Measurements from ENCODE around the gene HPGDS.

The HPGDS gene

GRCh38 chr4:94373752-94374151 lies 31.1 kb upstream of the HPGDS start:
- no peak overlapping the region for H3K4me3 ChIP-seq
- no peak overlapping the region for H3K27ac ChIP-seq
- H3K36me3 ChIP-seq (ENCODE audit: insufficient read depth, low read length), result no peaks in the 10 kb centered on the region
- H3K9me3 ChIP-seq (ENCODE audit: low read depth, low read length), result no peaks in the 10 kb centered on the region
- no peak for DNase-seq (ENCODE audit: low read depth, low spot score)
- no peak overlapping the region for H3K9ac ChIP-seq (ENCODE audit: insufficient read length)
- TF ChIP-seq FOXP2 (optimal IDR thresholded peaks at IDR 0.05; ENCODE audit: control extremely low read depth, extremely low read length, insufficient read depth) (no peak), EZH2 (IDR thresholded peaks at IDR 0.05) (no peak), POLR2AphosphoS5 (IDR thresholded peaks at IDR 0.05; ENCODE audit: borderline replicate concordance, low read depth, low read length) (no peak)

DNA sequence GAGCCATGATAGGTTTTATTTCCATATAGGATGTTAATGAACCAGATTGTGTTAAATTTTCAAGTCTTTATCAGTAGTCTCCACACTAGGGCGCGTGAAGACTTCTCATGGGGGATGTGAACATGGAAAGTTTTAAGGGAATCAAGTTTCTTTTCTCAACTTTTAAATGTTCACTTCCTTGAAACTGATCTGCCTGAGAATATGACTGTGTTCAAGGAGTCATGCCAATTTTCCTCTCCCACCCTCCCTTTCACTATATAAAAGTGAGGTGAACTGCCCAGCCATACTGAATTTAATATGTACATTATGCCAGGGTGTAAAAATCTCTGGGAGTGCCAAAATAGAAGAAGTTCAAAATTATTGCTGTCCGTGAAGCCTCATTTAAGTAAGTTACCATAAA lies 30.4 kb upstream of the HPGDS start:
- H3K9ac ChIP-seq (ENCODE audit: insufficient read length), result no peak overlapping the region
- no peaks in the 10 kb centered on the region for H3K9me3 ChIP-seq (ENCODE audit: low read depth, low read length)
- no peak overlapping the region for H3K27ac ChIP-seq
- H3K4me3 ChIP-seq, result no peak overlapping the region
- no peak for DNase-seq (ENCODE audit: low read depth, low spot score)
- no peak for TF ChIP-seq FOXP2 (optimal IDR thresholded peaks at IDR 0.05; ENCODE audit: control extremely low read depth, extremely low read length, insufficient read depth)
- TF ChIP-seq POLR2AphosphoS5 (IDR thresholded peaks at IDR 0.05; ENCODE audit: borderline replicate concordance, low read depth, low read length), result no peak
- TF ChIP-seq EZH2 (IDR thresholded peaks at IDR 0.05), result no peak
- H3K36me3 ChIP-seq (ENCODE audit: insufficient read depth, low read length), result no peaks in the 10 kb centered on the region

- Histone ChIP-seq H3K36me3 (ENCODE audit: insufficient read depth, low read length) (no peaks in the 10 kb centered on the region), H3K9me3 (ENCODE audit: low read depth, low read length) (no peaks in the 10 kb centered on the region)
Observed at GRCh38 chr4:94372228-94372978, 29.8 kb upstream of the HPGDS start.

GRCh38 chr4:94371290-94371689 lies 28.7 kb upstream of the HPGDS start:
- TF ChIP-seq FOXP2 (optimal IDR thresholded peaks at IDR 0.05; ENCODE audit: control extremely low read depth, extremely low read length, insufficient read depth), result no peak
- no peak for TF ChIP-seq EZH2 (IDR thresholded peaks at IDR 0.05)
- TF ChIP-seq POLR2AphosphoS5 (IDR thresholded peaks at IDR 0.05; ENCODE audit: borderline replicate concordance, low read depth, low read length), result no peak
- Histone ChIP-seq H3K4me3 (no peak overlapping the region), H3K27ac (no peak overlapping the region), H3K36me3 (ENCODE audit: insufficient read depth, low read length) (no peaks in the 10 kb centered on the region), H3K9ac (ENCODE audit: insufficient read length) (no peak overlapping the region), H3K9me3 (ENCODE audit: low read depth, low read length) (no peaks in the 10 kb centered on the region)
- no peak for DNase-seq (ENCODE audit: low read depth, low spot score)

More at GRCh38 chr4:94372228-94372978, 29.8 kb upstream of the HPGDS start:
- no peak for DNase-seq (ENCODE audit: low read depth, low spot score)
- no peak overlapping the region for H3K4me3 ChIP-seq
- TF ChIP-seq FOXP2 (optimal IDR thresholded peaks at IDR 0.05; ENCODE audit: control extremely low read depth, extremely low read length, insufficient read depth), result no peak
- TF ChIP-seq EZH2 (IDR thresholded peaks at IDR 0.05), result no peak
- no peak for TF ChIP-seq POLR2AphosphoS5 (IDR thresholded peaks at IDR 0.05; ENCODE audit: borderline replicate concordance, low read depth, low read length)
- no peak overlapping the region for H3K9ac ChIP-seq (ENCODE audit: insufficient read length)
- no peak overlapping the region for H3K27ac ChIP-seq

DNA sequence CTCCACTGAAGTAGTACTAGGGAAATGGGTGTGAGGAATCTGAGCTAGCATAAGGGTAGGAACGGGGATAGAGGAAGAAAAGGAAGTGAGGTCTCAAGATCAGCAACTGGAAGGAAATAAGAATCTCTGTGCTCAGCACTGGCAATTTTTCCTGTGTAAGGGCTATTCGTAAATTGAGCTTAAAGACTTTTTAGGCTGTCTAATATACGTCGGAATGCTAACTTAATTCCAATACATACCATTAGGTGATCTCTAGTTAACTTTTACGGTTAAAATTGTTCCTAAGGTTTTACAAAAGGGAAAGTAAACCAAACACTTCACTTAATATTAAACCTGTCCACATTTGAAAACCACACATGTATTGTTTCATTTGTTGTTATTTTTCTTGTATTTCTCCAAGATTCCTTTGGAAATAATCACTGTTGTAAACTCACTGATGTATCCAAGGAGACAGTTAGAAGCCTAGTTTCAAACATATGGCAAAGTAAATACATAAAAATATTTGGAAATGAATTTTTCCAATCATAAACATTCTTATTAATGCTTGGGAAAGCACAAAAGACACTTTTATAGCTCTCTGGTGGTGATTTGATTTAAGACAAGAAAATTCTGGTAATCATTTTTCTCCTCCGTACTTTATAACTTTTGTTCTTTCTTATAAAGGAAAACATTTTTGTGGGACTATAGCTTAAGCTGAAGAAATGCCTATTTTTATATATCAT lies 28.1 kb upstream of the HPGDS start:
- Histone ChIP-seq H3K4me3 (no peak overlapping the region), H3K9ac (ENCODE audit: insufficient read length) (no peak overlapping the region), H3K36me3 (ENCODE audit: insufficient read depth, low read length) (no peaks in the 10 kb centered on the region), H3K27ac (no peak overlapping the region), H3K9me3 (ENCODE audit: low read depth, low read length) (no peaks in the 10 kb centered on the region)
- no peak for TF ChIP-seq FOXP2 (optimal IDR thresholded peaks at IDR 0.05; ENCODE audit: control extremely low read depth, extremely low read length, insufficient read depth)
- TF ChIP-seq EZH2 (IDR thresholded peaks at IDR 0.05), result no peak
- TF ChIP-seq POLR2AphosphoS5 (IDR thresholded peaks at IDR 0.05; ENCODE audit: borderline replicate concordance, low read depth, low read length), result no peak
- DNase-seq (ENCODE audit: low read depth, low spot score), result no peak

DNA sequence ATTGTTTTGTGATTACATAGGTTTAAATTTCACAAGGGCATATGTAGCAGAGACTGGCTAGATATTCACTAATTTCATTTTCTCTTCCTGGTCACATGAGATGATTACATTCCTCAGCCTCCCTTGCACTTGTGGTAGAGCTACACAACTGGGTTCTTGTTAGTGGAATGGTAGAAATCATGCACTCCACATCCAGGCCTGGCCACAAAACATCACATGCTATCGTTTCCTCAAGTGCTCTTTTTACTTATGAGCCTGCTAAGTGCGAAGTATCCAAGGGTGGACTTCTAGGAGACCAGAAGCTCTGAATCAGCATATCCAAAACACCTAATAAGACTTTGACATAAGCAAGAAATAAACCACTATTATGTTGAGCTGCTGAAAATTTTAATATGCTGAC lies 26.4 kb upstream of the HPGDS start:
- H3K36me3 ChIP-seq (ENCODE audit: insufficient read depth, low read length), result no peaks in the 10 kb centered on the region
- H3K4me3 ChIP-seq, result no peak overlapping the region
- no peak overlapping the region for H3K9ac ChIP-seq (ENCODE audit: insufficient read length)
- no peak for DNase-seq (ENCODE audit: low read depth, low spot score)
- no peak overlapping the region for H3K27ac ChIP-seq
- H3K9me3 ChIP-seq (ENCODE audit: low read depth, low read length), result no peaks in the 10 kb centered on the region
- TF ChIP-seq POLR2AphosphoS5 (IDR thresholded peaks at IDR 0.05; ENCODE audit: borderline replicate concordance, low read depth, low read length), result no peak
- TF ChIP-seq EZH2 (IDR thresholded peaks at IDR 0.05), result no peak
- no peak for TF ChIP-seq FOXP2 (optimal IDR thresholded peaks at IDR 0.05; ENCODE audit: control extremely low read depth, extremely low read length, insufficient read depth)

- Histone ChIP-seq H3K9me3 (ENCODE audit: low read depth, low read length) (no peaks in the 10 kb centered on the region), H3K4me3 (no peak overlapping the region), H3K36me3 (ENCODE audit: insufficient read depth, low read length) (no peaks in the 10 kb centered on the region), H3K27ac (no peak overlapping the region), H3K9ac (ENCODE audit: insufficient read length) (no peak overlapping the region)
- no peak for DNase-seq (ENCODE audit: low read depth, low spot score)
- TF ChIP-seq FOXP2 (optimal IDR thresholded peaks at IDR 0.05; ENCODE audit: control extremely low read depth, extremely low read length, insufficient read depth) (no peak), EZH2 (IDR thresholded peaks at IDR 0.05) (no peak), POLR2AphosphoS5 (IDR thresholded peaks at IDR 0.05; ENCODE audit: borderline replicate concordance, low read depth, low read length) (no peak)
Observed at GRCh38 chr4:94368459-94368858, 25.8 kb upstream of the HPGDS start.

GRCh38 chr4:94365304-94365703 lies 22.7 kb upstream of the HPGDS start:
- no peak for DNase-seq (ENCODE audit: low read depth, low spot score)
- H3K4me3 ChIP-seq, result no peak overlapping the region
- no peaks in the 10 kb centered on the region for H3K9me3 ChIP-seq (ENCODE audit: low read depth, low read length)
- no peaks in the 10 kb centered on the region for H3K36me3 ChIP-seq (ENCODE audit: insufficient read depth, low read length)
- no peak for TF ChIP-seq POLR2AphosphoS5 (IDR thresholded peaks at IDR 0.05; ENCODE audit: borderline replicate concordance, low read depth, low read length)
- TF ChIP-seq FOXP2 (optimal IDR thresholded peaks at IDR 0.05; ENCODE audit: control extremely low read depth, extremely low read length, insufficient read depth), result no peak
- TF ChIP-seq EZH2 (IDR thresholded peaks at IDR 0.05), result no peak
- no peak overlapping the region for H3K9ac ChIP-seq (ENCODE audit: insufficient read length)
- H3K27ac ChIP-seq, result no peak overlapping the region
